HUES64 (cell line): Measurements from ENCODE around the gene C15orf62.

Experiments
- H3K27ac ChIP-seq: 2 replicates; pipeline ENCODE4 v1.7.0; 2013; ENCODE audit warnings: low read depth, low read length, inconsistent platforms
- H3K27me3 ChIP-seq: 2 replicates; pipeline ENCODE4 v1.6.1; 2013; ENCODE audit warnings: mild to moderate bottlenecking, low read length; ENCODE audit not compliant: insufficient read depth
- H3K36me3 ChIP-seq: 2 replicates; pipeline ENCODE4 v1.6.1; 2013; ENCODE audit warnings: mild to moderate bottlenecking, low read length; ENCODE audit not compliant: insufficient read depth
- H3K4me1 ChIP-seq: 2 replicates; pipeline ENCODE4 v1.6.1; 2013; ENCODE audit warnings: mild to moderate bottlenecking, low read length, moderate library complexity; ENCODE audit not compliant: insufficient read depth
- H3K4me3 ChIP-seq: 2 replicates; pipeline ENCODE4 v1.5.1; 2013; ENCODE audit warnings: mild to moderate bottlenecking, low read length, moderate library complexity
- H3K9ac ChIP-seq: 2 replicates; pipeline ENCODE4 v1.6.1; 2013; ENCODE audit warnings: mild to moderate bottlenecking, low read depth, low read length
- H3K9me3 ChIP-seq: 2 replicates; pipeline ENCODE4 v1.6.1; 2013; ENCODE audit warnings: low read depth, low read length; ENCODE audit not compliant: insufficient read depth
- WGBS: fragments of 150-250, 120-280 bp; methylation state at CpG from one replicate; pipeline ENCODE4 v1.1.7; 2013; ENCODE audit warnings: missing lambda C conversion rate; 5-methylcytosine and 5-hydroxymethylcytosine counted together

Gene C15orf62

DNA sequence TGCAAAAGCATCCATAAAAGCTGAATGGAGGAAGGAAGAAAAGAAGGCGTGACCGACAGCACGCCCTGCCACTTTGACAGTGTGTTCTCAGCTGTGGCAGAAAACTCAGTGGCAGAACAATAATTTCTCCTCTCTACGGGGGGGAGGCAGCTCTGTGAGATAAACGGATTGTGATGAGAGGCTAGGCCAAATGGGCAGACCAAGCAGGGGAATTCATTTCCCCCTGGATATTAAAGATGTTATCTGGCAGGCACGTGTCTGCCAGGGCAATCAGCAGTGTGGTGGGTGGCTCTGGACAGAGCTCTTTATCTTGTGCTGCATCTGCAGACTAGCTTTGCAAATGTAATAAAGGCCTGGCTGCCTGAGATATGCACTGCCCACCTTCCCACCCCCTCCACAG, 12.8 kb upstream of the C15orf62 start:
- H3K4me3 ChIP-seq = no peak overlapping the region
- H3K9ac ChIP-seq = no peak overlapping the region
- peaks cover 6% of the 10 kb centered on the region for H3K4me1 ChIP-seq
- 78% methylated on average over 6 of the region's 6 CpGs for WGBS
- H3K27me3 ChIP-seq = no peaks in the 10 kb centered on the region
- peaks cover 3% of the 10 kb centered on the region; the same call in 1 of the 2 replicates for H3K36me3 ChIP-seq
- H3K27ac ChIP-seq = no peak overlapping the region
- no peaks in the 10 kb centered on the region for H3K9me3 ChIP-seq

DNA sequence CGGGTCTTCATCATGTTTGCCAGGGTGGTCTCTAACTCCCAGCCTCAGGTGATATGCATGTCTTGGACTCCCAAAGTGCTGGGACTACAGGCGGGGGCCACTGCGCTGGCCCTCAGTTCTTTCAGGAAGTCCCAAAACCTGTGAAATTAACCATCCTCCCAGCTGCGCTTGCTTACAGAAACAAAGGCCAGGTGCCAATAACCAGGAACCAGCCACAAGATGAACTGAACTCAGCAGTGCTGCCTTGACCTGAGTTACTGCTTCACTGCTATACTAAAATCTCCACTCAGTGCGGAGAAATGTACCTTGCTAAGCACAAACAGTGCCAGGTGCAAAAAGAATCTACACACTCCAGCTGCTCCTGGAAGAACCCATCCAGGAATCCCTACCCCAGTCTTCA, 9.8 kb upstream of the C15orf62 start:
- no peak overlapping the region for H3K27ac ChIP-seq

DNA sequence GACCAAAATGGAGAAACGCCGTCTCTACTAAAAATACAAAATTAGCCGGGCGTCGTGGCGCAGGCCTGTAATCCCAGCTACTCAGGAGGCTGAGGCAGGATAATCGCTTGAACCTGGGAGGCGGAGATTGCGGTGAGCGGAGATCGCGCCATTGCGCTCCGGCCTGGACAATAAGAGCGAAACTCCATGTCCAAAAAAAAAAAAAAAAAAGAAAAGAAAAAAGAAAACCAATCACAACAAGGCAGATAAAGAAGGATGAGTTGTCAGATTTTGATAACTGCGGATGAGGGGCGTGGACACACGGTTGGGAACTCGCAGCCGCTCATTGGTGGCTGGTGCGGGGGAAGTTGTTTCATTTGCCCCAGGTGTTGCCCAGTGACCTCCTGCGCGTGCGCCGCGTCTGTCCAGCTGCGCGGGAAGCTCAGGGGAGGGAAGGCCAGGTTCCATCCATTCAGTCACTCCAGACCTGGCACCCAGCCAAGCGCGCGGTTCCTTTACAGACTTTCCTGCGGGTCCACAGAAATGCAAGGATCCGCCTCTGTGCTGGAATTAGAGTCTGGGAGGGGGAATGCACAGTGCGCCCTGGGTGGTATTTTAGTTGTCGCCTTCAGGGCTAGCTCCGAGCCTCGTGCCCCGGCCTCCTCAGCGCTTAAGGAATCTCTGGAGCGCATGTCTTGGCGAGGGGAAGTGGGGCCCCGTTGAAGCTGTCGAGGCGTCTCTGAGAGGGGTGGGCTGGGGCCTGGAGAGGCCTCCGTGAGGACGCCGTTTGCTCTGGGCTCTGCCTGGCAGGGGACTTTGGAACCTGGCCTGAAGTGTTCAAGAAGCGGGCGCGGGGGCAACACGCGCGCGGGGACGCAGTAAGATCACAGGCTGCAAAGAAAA, 6.6 kb upstream of the C15orf62 start:
- Histone ChIP-seq H3K36me3 (0 out of 2 replicates have a peak, but pooled peaks cover 5% of the 10 kb centered on the region), H3K27ac (no peak overlapping the region), H3K27me3 (peaks cover 19% of the 10 kb centered on the region; the same call in 1 of the 2 replicates), H3K9ac (peak overlapping the region; percentile 45; the same call in 1 of the 2 replicates), H3K4me1 (peaks cover 32% of the 10 kb centered on the region), H3K4me3 (peak overlapping the region; percentile 75), H3K9me3 (no peaks in the 10 kb centered on the region)
- 61% methylated on average over 54 of the region's 55 CpGs for WGBS

More for the DNA sequence above, 9.8 kb upstream of the C15orf62 start:
- Histone ChIP-seq H3K27me3 (peaks cover 18% of the 10 kb centered on the region; the same call in 1 of the 2 replicates), H3K4me3 (no peak overlapping the region), H3K4me1 (peaks cover 10% of the 10 kb centered on the region), H3K36me3 (no peaks in the 10 kb centered on the region), H3K9ac (no peak overlapping the region), H3K9me3 (no peaks in the 10 kb centered on the region)
- WGBS = 93% methylated on average over 5 of the region's 5 CpGs

DNA sequence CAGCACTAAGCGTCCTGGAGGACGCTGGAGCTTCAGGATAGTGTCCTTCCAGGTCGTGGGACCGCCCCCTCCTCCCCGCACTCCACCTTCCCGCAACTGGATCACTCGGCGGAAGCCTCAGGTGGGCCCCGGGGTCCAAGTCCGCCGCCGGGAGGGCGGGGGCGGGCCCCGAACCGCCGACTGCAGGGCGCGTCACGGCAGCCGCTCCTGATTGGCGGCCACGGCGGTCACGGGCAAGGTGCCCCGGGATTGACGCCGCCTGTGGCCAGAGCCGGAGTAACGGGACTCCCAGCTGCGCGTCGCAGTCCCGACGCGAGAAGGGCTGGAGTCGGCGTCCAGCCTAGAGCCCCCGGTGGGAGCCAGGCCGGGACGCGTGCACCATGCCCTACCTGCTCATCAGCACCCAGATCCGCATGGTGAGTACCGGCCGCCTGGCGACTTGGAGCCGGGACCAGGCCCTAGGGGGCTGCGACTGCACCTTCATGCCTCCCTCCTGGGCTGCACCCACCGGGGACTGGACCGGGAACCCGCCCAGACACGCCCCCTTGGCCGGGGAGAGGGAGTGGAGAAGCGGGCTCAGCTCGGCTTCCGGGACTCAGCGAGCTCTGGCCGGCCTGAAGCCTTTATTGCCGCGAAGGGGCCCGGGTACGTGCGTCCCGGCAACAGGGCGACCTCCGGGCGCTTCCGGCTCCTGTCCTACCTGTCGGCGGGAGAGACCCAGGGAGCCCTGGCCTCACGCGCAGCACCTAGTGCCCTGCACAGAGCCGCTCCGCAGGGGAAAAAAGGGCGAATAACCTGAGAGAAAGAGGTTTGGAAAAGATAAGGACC, 5.8 kb upstream of the C15orf62 start, which contains the start of gene GCHFR:
GCHFR (plus strand) TSS at position 268 of the 828 bp plus-strand sequence; CDS start at position 381, 113 bp downstream.
- H3K4me1 ChIP-seq = peaks cover 32% of the 10 kb centered on the region
- H3K9me3 ChIP-seq = no peaks in the 10 kb centered on the region
- H3K4me3 ChIP-seq = peak within 1 kb of the TSS; percentile 75
- H3K27ac ChIP-seq = peak within 1 kb of the TSS; percentile 12; the same call in 1 of the 2 replicates
- H3K9ac ChIP-seq = peak within 1 kb of the TSS; percentile 67
- 0 out of 2 replicates have a peak, but pooled peaks cover 5% of the 10 kb centered on the region for H3K36me3 ChIP-seq
- WGBS = under 1% methylated on average over 75 of the region's 75 CpGs
- peaks cover 19% of the 10 kb centered on the region; the same call in 1 of the 2 replicates for H3K27me3 ChIP-seq

DNA sequence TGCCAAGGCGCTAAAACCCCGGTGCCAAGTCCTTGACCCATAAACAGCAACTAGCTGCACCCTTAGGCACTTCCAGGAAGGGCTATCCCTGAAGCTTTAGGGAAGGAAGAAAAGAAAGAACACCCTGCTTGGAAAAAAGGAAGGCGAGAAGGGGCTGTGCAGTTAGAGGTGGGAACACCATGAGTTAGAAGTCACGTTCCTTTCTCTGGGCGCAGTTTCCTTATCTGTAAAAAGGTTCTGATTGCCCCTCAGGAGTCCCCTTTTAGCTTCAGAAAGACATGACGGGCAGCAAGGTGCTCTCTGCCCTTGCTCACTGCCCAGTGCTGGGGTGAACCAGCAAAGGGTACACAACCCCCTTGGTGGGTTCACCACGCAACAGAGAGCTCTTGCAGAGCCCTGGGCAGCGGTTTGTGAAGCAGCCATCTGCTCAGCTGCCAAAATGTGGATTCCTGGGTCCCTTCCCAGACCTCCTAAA, 5.1 kb upstream of the C15orf62 start:
- peak overlapping the region; percentile 12; the same call in 1 of the 2 replicates for H3K27ac ChIP-seq
- H3K9me3 ChIP-seq = no peaks in the 10 kb centered on the region
- H3K36me3 ChIP-seq = 0 out of 2 replicates have a peak, but pooled peaks cover 5% of the 10 kb centered on the region
- 44% methylated on average over 8 of the region's 8 CpGs for WGBS
- H3K4me1 ChIP-seq = peaks cover 32% of the 10 kb centered on the region
- H3K27me3 ChIP-seq = peaks cover 19% of the 10 kb centered on the region; the same call in 1 of the 2 replicates
- peak overlapping the region; percentile 67 for H3K9ac ChIP-seq
- peak overlapping the region; percentile 75 for H3K4me3 ChIP-seq

DNA sequence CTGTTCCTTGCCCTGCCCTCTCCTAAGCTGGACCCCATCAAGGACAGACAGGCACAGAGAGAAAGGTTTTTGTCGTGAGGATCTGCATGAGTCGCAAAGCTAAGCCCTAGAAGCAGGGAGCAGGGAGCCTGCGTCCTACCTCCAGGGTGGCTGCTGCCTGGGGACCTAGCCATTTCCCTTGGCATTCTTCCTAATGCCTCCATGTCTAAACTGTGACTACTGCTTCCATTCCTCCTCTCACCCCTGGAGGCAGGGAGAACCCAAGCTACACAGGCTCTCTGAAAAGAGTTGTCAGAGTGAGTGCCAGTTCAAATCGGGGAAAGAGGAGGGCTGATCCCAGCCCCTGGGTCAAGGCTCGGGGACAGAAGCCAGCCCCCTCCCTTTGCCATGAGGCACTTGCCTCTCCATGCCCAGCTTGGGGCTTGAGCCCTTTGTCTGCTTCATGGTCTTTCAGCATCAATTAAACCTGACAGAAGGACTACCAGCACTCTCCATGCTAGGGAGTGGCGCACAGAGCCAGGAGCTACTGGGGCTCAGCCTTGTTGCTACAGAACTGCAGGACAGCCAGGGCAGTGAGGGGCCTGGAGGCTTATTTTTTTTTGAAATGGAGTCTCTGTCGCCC, 3.5 kb upstream of the C15orf62 start:
- Histone ChIP-seq H3K4me3 (no peak overlapping the region), H3K9me3 (no peaks in the 10 kb centered on the region), H3K36me3 (0 out of 2 replicates have a peak, but pooled peaks cover 5% of the 10 kb centered on the region), H3K4me1 (peaks cover 32% of the 10 kb centered on the region), H3K9ac (peak overlapping the region; percentile 37; the same call in 1 of the 2 replicates), H3K27ac (no peak overlapping the region), H3K27me3 (peaks cover 19% of the 10 kb centered on the region; the same call in 1 of the 2 replicates)
- WGBS = 72% methylated on average over 7 of the region's 7 CpGs

DNA sequence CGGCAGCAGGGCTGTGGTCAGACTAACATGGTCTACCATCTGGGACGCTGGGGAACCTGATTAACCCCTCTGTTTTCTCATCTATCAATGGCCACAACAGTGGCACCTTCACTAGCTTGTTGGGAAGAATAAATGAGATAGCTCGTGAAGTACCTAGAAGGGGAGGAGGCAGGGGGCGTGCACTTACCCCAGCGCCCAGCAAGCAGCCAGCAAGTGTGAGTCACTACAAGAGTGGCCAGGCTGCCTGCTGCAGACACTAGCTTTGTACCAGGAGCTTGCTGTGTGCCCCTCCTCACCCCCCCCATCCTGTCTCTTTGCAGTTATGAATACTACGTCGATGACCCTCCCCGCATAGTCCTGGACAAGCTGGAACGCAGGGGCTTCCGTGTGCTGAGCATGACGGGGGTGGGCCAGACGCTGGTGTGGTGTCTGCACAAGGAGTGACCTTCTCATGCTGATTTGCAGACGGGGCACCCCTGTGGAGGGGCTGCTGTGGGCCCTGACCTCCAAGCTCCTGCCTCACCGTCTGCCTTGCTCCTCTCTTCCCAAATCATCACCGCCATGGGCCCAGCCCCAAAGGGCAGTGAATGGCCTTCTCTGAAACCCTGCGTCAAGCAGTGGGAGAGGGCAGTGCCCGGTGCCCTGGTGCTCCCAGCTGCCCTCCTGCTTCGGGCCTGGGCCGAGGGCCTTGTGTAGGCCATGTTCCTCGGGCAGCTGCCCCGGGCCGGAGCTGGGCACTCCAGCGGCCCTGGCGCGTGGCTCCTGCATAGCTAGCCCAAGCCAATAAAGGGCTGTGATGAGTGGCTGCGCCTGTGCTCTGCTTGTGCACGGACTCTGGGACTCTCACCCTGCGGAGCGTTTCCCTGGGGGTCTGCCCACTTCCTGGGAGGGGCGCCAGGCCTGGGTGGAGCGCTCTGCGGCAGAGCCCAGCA, 2.6 kb upstream of the C15orf62 start:
- H3K4me1 ChIP-seq = peaks cover 32% of the 10 kb centered on the region
- H3K4me3 ChIP-seq = no peak overlapping the region
- H3K9me3 ChIP-seq = no peaks in the 10 kb centered on the region
- peak overlapping the region; percentile 49; the same call in 1 of the 2 replicates for H3K27ac ChIP-seq
- peaks cover 19% of the 10 kb centered on the region; the same call in 1 of the 2 replicates for H3K27me3 ChIP-seq
- H3K9ac ChIP-seq = 0 out of 2 replicates have a peak overlapping the region, but pooled peaks have one; percentile 8
- 75% methylated on average over 32 of the region's 32 CpGs for WGBS
- 0 out of 2 replicates have a peak, but pooled peaks cover 8% of the 10 kb centered on the region for H3K36me3 ChIP-seq

DNA sequence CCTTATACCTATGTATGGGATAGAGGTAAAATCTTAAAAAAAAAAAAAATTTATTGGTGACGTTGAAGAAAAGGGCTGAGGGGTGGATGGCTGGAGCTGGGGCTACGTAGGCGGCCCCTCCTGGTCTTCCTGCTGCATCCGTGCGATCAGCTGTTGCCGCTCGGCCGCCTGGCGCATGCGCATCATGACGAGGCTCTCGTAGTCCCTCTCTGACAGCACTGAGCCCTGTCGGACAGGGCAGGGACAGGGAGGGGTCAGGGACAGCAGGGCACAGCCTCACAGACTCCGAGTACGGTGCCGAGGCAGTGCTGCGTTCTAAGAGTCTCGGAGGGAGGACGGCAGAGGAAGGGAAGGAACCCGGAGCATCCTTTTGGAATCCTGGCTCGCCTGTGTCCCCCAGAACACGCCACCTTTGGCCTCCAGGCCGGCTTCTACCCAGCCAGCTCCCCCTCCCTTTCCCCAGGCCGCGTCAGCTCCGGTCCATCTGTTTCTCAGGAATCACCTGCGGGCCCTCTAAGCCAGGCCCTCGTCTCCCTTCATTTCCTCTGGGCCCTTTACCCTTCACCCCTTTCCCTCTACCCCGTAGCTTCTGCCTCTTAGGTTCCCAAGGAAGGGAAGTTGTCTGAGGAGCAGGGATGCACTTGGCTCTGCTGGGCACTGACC, 1.8 kb upstream of the C15orf62 start:
- Histone ChIP-seq H3K9me3 (no peaks in the 10 kb centered on the region), H3K27ac (no peak overlapping the region), H3K36me3 (0 out of 2 replicates have a peak, but pooled peaks cover 9% of the 10 kb centered on the region), H3K9ac (no peak overlapping the region), H3K4me3 (no peak overlapping the region), H3K27me3 (peaks cover 17% of the 10 kb centered on the region; the same call in 1 of the 2 replicates), H3K4me1 (peaks cover 32% of the 10 kb centered on the region)
- 92% methylated on average over 29 of the region's 29 CpGs for WGBS

DNA sequence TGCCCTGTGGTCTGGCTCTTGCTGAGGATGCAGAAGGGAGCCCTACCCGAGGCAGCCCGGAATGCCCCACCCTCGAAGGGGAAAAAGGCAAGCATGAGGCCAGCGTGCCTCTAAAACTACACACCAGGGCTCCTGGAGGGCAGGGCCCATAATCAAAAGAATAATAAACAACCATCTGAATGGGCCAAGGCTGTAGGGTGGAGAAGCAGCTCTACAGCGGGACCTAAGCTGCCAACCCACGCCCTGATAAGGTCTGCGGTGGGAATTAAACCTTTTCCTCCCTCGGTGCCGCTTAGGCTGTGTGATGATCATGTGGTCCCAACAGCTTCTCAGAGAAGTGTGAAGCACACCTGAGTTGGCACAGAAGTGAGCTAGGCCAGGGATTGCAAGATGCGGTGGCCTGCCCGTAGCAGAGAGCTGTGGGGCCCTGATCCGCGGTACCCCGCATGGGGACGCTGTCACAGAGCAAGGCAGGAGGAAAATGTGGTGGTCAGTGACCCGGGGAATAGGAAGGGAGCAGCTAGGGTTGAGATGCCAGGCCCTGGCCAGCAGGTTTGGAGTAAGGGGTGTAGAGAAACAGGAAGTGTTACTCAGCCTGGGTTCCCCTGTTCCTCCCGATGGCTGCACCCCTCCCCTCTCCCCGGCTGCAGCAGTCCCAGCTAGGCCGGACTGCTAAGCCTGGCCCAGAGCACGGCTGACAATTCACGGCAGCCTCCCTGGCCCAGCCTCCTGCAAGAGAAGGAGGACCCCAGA, 1.1 kb upstream of the C15orf62 start:
- 92% methylated on average over 21 of the region's 21 CpGs for WGBS
- H3K27ac ChIP-seq = no peak overlapping the region
- peaks cover 32% of the 10 kb centered on the region for H3K4me1 ChIP-seq

More for the DNA sequence above, 1.1 kb upstream of the C15orf62 start:
- no peak overlapping the region for H3K4me3 ChIP-seq
- no peaks in the 10 kb centered on the region for H3K9me3 ChIP-seq
- H3K9ac ChIP-seq = no peak overlapping the region
- H3K27me3 ChIP-seq = peaks cover 10% of the 10 kb centered on the region; the same call in 1 of the 2 replicates
- H3K36me3 ChIP-seq = peaks cover 15% of the 10 kb centered on the region
